ENCODE measurements around the gene CACNA1B. TPM values are rescaled to one million over a fixed set of nuclear protein-coding genes. Genes with fewer than 3 reads are reported as not detected.
A peak's percentile ranks its signal among the peaks of the same experiment; 100 is the strongest.

The CACNA1B gene
- total RNA-seq, 1 experiment from 2014 or later = 7.8 TPM

DNA sequence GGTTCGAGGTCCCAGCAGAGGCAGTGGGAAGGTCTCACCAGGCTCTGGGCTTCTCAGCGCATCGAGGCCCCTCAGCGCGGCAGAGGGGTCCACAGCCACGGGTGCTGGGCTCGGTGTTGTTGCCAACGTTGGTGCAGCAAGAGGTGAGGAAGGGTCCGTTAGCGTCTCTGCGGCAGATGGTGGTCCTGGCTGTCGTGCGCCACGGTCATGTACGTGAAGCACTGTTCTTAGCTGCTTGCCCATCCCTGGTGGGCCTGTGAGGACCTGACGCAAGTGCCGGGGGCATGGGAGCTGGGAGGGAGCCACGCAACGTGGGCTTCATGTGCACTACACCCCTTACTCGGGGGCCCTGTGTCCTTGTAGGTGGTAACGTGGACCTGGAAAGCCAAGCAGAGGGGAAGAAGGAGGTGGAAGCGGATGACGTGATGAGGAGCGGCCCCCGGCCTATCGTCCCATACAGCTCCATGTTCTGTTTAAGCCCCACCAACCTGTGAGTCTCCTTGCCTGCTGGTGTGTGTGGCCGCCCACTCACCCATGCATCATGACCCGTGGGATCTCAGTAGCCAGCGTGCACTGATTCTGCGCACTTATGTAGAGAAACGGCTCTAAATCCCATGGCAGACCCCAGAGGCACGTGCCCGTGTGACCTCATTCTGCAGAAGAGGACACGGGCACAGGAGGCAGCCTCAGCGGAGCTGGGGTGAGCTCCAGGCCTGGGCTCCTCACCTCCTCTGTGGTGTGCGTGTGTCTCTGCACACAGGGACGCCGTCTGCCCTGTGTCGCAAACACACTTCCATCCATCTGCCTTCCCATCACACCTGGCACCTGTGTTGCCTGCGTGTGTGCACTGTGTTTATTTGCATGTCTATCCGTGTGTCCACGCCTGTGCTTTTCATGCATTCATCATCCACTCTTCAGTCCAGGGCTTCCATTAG lies 166.1 kb downstream of the CACNA1B start:
- no peaks in the 10 kb centered on the region for H3K23me2 ChIP-seq (ENCODE audit: insufficient read length, low read depth, low read length, poor library complexity, severe bottlenecking)
- H3K18ac ChIP-seq (ENCODE audit: insufficient read length, low read depth, low read length) = no peak overlapping the region
- no peak overlapping the region for H3K27ac Mint-ChIP-seq
- no peak overlapping the region for H2AFZ ChIP-seq (ENCODE audit: low read length)
- H4K8ac ChIP-seq (replicated peaks; ENCODE audit: insufficient read length, low read depth, low read length) = no peak overlapping the region
- H3K14ac ChIP-seq (ENCODE audit: insufficient read depth, low read length) = no peak overlapping the region
- H3K27ac ChIP-seq (ENCODE audit: insufficient read length, low read depth, low read length) = no peak overlapping the region
- no peak overlapping the region for H4K5ac ChIP-seq (ENCODE audit: insufficient read length, low read depth, low read length)
- H3K23ac ChIP-seq (ENCODE audit: insufficient read length, low read depth, low read length) = peak overlapping the region; percentile 13
- H3K4me3 Mint-ChIP-seq = no peak overlapping the region
- no peak overlapping the region for H2BK20ac ChIP-seq (ENCODE audit: low read depth, low read length, poor library complexity, severe bottlenecking)
- H2BK5ac ChIP-seq (ENCODE audit: insufficient read length, low read length) = no peak overlapping the region
- DNase-seq = no peak
- H2BK120ac ChIP-seq (ENCODE audit: low read depth, low read length, poor library complexity, severe bottlenecking) = no peak overlapping the region
- no peaks in the 10 kb centered on the region for H3K79me1 ChIP-seq (ENCODE audit: insufficient read depth, low read depth, low read length, poor library complexity, severe bottlenecking)
- H3K4ac ChIP-seq (ENCODE audit: low read depth, low read length) = no peak overlapping the region
- no peak overlapping the region for H4K91ac ChIP-seq (ENCODE audit: insufficient read length, low read depth, low read length)
- H3K4me2 ChIP-seq (ENCODE audit: insufficient read depth, insufficient read length, low read length) = no peak overlapping the region
- no peaks in the 10 kb centered on the region for H3K79me2 ChIP-seq (ENCODE audit: insufficient read depth, low read length)
- WGBS (ENCODE audit: extremely low coverage, insufficient read length, low lambda C conversion rate) = no CpG with 5 or more reads among the region's 42 CpGs
- TF ChIP-seq, protein P1, sequence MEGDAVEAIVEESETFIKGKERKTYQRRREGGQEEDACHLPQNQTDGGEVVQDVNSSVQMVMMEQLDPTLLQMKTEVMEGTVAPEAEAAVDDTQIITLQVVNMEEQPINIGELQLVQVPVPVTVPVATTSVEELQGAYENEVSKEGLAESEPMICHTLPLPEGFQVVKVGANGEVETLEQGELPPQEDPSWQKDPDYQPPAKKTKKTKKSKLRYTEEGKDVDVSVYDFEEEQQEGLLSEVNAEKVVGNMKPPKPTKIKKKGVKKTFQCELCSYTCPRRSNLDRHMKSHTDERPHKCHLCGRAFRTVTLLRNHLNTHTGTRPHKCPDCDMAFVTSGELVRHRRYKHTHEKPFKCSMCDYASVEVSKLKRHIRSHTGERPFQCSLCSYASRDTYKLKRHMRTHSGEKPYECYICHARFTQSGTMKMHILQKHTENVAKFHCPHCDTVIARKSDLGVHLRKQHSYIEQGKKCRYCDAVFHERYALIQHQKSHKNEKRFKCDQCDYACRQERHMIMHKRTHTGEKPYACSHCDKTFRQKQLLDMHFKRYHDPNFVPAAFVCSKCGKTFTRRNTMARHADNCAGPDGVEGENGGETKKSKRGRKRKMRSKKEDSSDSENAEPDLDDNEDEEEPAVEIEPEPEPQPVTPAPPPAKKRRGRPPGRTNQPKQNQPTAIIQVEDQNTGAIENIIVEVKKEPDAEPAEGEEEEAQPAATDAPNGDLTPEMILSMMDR (conservative IDR thresholded peaks at IDR 0.05) = no peak
- peaks cover 3 to 21% (median 16%) of the 10 kb centered on the region in 3 experiments; a peak in 6 of 7 replicates for H3K36me3 Mint-ChIP-seq (ENCODE audit: insufficient read depth in 1 of 3, low read depth in 3 of 3)
- no peaks in the 10 kb centered on the region for H3K9me3 ChIP-seq (ENCODE audit: control insufficient read depth, low read depth, low read length)
- H3K9me3 Mint-ChIP-seq = no peaks in the 10 kb centered on the region; a peak in 1 of 5 replicates
- H4K20me1 ChIP-seq (ENCODE audit: control insufficient read depth, insufficient read depth, insufficient read length) = no peaks in the 10 kb centered on the region
- H3K4me1 ChIP-seq (ENCODE audit: insufficient read depth, low read length) = no peaks in the 10 kb centered on the region
- H3T11ph ChIP-seq (ENCODE audit: low read length) = no peak overlapping the region
- no peak overlapping the region for H2BK12ac ChIP-seq (ENCODE audit: insufficient read length, low read depth, low read length)
- H3K4me1 Mint-ChIP-seq = peaks cover 0 to 12% of the 10 kb centered on the region in 2 experiments; a peak in 2 of 4 replicates
- no peak overlapping the region for H3K9ac ChIP-seq (ENCODE audit: extremely low read depth, insufficient read length, low read length)
- H3K27me3 ChIP-seq (ENCODE audit: insufficient read depth, low read length) = no peaks in the 10 kb centered on the region
- H3K27me3 Mint-ChIP-seq (ENCODE audit: low read depth) = no peaks in the 10 kb centered on the region; the same call in 1 of the 2 replicates
- no peak overlapping the region for H2BK15ac ChIP-seq (ENCODE audit: low read depth, low read length)
- H2AK5ac ChIP-seq (ENCODE audit: insufficient read length, low read length) = no peak overlapping the region
- no peak overlapping the region for H3K56ac ChIP-seq (ENCODE audit: insufficient read length, low read depth, low read length)
